ENCODE results near the gene PAFAH2.
"Not testable (repeated sequence)": the region's sequence is repeated elsewhere in the genome, so short reads cannot be mapped to it uniquely, and the experiment has no call there.

PAFAH2 gene

DNA sequence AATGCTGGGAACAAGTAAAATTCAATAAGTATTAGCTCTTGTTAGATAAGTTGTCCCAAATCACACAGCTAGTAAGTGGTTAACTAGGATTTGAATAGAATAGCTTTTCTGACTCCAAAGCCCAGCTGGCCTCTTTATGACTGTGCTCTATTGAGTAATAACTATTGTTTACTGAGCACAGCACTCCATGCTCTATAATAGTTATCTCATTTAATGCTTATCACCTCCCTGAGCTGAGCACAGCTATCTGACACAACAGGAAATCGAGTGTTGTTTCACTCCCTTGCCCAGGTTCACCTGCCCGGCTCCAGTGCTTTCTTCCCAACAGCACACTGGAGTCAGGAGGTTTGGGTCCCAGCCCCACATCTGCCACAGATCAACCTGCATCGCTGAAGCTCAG lies 52.9 kb downstream of the PAFAH2 start:
- no peaks in the 10 kb centered on the region for H3F3A ChIP-seq (ENCODE audit: insufficient read depth)
- no peaks in the 10 kb centered on the region; the same call in 1 of the 2 replicates for H3K36me3 ChIP-seq (ENCODE audit: low read length)
- no peaks in the 10 kb centered on the region for H4K20me1 ChIP-seq (ENCODE audit: low read depth, low read length)
- TF ChIP-seq EZH2phosphoT487 (conservative IDR thresholded peaks at IDR 0.05; ENCODE audit: low read length) = no peak
- TF ChIP-seq, protein P1, sequence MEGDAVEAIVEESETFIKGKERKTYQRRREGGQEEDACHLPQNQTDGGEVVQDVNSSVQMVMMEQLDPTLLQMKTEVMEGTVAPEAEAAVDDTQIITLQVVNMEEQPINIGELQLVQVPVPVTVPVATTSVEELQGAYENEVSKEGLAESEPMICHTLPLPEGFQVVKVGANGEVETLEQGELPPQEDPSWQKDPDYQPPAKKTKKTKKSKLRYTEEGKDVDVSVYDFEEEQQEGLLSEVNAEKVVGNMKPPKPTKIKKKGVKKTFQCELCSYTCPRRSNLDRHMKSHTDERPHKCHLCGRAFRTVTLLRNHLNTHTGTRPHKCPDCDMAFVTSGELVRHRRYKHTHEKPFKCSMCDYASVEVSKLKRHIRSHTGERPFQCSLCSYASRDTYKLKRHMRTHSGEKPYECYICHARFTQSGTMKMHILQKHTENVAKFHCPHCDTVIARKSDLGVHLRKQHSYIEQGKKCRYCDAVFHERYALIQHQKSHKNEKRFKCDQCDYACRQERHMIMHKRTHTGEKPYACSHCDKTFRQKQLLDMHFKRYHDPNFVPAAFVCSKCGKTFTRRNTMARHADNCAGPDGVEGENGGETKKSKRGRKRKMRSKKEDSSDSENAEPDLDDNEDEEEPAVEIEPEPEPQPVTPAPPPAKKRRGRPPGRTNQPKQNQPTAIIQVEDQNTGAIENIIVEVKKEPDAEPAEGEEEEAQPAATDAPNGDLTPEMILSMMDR (IDR thresholded peaks at IDR 0.05; ENCODE audit: insufficient read depth, low read length, poor library complexity, severe bottlenecking) = no peak
- H3K4me2 ChIP-seq (ENCODE audit: low read depth, low read length, poor library complexity, severe bottlenecking) = no peak overlapping the region
- no peak overlapping the region for H3K27ac ChIP-seq (ENCODE audit: low read depth, low read length)
- no peaks in the 10 kb centered on the region for H3K79me2 ChIP-seq (ENCODE audit: insufficient read depth, low read length)
- H2AFZ ChIP-seq (ENCODE audit: low read depth, low read length, severe bottlenecking) = no peak overlapping the region
- H3K9me2 ChIP-seq (replicated peaks; ENCODE audit: insufficient read depth, low read length) = no peaks in the 10 kb centered on the region
- no peaks in the 10 kb centered on the region for H3K27me3 ChIP-seq (ENCODE audit: low read length)
- H3K9ac ChIP-seq (ENCODE audit: low read length) = no peak overlapping the region
- H3K4me3 ChIP-seq (ENCODE audit: insufficient read depth, low read length, poor library complexity, severe bottlenecking) = no peak overlapping the region
- peaks cover 10% of the 10 kb centered on the region; the same call in 1 of the 2 replicates for H3K9me3 ChIP-seq (ENCODE audit: insufficient read depth, low read length)

DNA sequence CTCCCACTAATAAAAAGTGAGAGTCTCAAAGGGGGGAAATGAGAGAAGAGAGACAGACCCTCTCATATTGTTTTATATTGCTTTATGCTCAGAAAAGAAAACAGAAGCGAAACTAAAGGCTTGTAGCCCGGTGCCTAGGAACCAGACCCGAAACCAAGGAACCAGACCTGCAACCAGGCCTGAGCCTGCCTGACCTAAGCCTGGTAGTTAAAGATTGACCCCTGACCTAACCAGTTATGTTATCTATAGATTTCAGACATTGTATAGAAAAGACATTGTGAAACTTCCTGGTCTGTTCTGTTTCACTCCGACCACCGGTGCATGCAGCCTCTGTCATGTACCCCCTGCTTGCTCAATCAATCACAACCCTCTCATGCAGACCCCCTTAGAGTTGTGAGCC lies 54.4 kb downstream of the PAFAH2 start:
- H3K27ac ChIP-seq (ENCODE audit: low read depth, low read length); H4K20me1 ChIP-seq (ENCODE audit: low read depth, low read length); H3K27me3 ChIP-seq (ENCODE audit: low read length); H3K9ac ChIP-seq (ENCODE audit: low read length); H3K36me3 ChIP-seq (ENCODE audit: low read length); H3K79me2 ChIP-seq (ENCODE audit: insufficient read depth, low read length); H3K4me3 ChIP-seq (ENCODE audit: insufficient read depth, low read length, poor library complexity, severe bottlenecking); H3F3A ChIP-seq (ENCODE audit: insufficient read depth); H2AFZ ChIP-seq (ENCODE audit: low read depth, low read length, severe bottlenecking); H3K4me2 ChIP-seq (ENCODE audit: low read depth, low read length, poor library complexity, severe bottlenecking); H3K9me2 ChIP-seq (replicated peaks; ENCODE audit: insufficient read depth, low read length): not testable (repeated sequence)
- H3K9me3 ChIP-seq (ENCODE audit: insufficient read depth, low read length) = peaks cover 10% of the 10 kb centered on the region; the same call in 1 of the 2 replicates

DNA sequence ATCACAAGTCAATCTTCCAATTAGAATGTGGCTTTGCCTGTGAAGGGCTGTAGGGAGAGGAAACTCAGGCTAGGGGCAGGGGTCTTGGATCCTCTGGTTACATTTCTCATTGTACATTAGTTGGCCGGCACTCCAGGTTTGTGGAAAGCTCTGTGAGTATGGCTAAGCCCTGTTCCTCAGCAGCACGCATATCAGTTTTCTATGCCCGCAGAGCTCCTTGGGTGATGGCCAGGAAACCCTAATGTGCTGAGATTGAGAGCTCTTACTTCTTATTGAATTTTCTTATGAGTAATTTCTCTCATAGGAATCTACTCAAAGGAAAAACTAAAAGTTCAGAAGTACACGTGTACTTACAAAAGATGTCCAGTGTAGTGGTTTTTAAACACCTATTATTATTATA lies 60.9 kb downstream of the PAFAH2 start:
- Histone ChIP-seq H3F3A (ENCODE audit: insufficient read depth) (no peaks in the 10 kb centered on the region), H3K4me3 (ENCODE audit: insufficient read depth, low read length, poor library complexity, severe bottlenecking) (no peak overlapping the region), H3K9me3 (ENCODE audit: insufficient read depth, low read length) (no peaks in the 10 kb centered on the region), H3K36me3 (ENCODE audit: low read length) (no peaks in the 10 kb centered on the region), H3K27me3 (ENCODE audit: low read length) (no peaks in the 10 kb centered on the region), H3K9me2 (replicated peaks; ENCODE audit: insufficient read depth, low read length) (no peaks in the 10 kb centered on the region), H3K27ac (ENCODE audit: low read depth, low read length) (no peak overlapping the region), H3K9ac (ENCODE audit: low read length) (no peak overlapping the region), H3K4me2 (ENCODE audit: low read depth, low read length, poor library complexity, severe bottlenecking) (no peak overlapping the region), H2AFZ (ENCODE audit: low read depth, low read length, severe bottlenecking) (no peak overlapping the region), H4K20me1 (ENCODE audit: low read depth, low read length) (no peaks in the 10 kb centered on the region), H3K79me2 (ENCODE audit: insufficient read depth, low read length) (no peaks in the 10 kb centered on the region)
- TF ChIP-seq EZH2phosphoT487 (conservative IDR thresholded peaks at IDR 0.05; ENCODE audit: low read length) = no peak
- TF ChIP-seq, protein P1 (IDR thresholded peaks at IDR 0.05; ENCODE audit: insufficient read depth, low read length, poor library complexity, severe bottlenecking) = no peak

DNA sequence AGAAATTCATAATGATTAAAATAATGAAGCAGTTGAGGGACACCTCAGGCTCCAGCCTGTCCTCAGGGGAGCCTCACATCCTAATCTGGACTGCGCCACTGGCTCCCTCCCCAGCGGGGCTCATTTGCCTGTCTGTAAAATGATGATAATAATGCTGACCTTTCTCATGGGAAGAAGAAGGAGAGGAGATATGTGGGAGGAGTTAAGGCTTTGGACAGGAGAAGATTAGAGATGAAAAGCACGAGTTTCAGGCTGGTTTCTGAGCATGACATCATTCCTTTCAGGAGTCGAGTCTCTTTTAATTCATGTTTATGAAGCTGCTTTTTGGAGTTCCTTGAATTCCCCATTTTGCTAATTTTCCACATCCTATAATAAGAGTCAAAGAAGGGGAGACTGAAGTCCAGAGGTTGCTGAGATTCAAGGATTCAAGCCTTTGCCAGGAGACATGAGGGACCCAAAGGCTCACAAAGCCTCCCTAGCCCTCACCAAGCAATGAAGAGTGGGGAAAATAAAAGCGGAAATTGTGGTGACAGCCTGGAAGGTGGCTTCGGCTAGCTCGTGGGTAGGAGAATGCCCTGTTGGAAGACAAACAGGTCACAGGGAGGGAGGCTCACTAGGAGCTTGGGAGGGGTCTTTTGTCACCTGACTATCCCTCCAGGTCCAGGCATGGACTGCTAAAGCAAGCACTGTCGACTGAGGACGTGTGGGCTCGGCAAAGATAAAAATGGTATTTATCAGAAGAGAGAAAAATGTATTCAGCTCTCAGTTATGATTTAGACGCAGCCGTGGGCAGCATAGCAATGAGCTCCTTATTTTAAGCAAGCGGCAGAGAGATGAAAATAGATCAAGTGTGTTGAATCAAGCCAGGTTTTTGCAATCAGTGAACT lies 64.1 kb downstream of the PAFAH2 start:
- H3K4me3 ChIP-seq (ENCODE audit: insufficient read depth, low read length, poor library complexity, severe bottlenecking) = no peak overlapping the region

DNA sequence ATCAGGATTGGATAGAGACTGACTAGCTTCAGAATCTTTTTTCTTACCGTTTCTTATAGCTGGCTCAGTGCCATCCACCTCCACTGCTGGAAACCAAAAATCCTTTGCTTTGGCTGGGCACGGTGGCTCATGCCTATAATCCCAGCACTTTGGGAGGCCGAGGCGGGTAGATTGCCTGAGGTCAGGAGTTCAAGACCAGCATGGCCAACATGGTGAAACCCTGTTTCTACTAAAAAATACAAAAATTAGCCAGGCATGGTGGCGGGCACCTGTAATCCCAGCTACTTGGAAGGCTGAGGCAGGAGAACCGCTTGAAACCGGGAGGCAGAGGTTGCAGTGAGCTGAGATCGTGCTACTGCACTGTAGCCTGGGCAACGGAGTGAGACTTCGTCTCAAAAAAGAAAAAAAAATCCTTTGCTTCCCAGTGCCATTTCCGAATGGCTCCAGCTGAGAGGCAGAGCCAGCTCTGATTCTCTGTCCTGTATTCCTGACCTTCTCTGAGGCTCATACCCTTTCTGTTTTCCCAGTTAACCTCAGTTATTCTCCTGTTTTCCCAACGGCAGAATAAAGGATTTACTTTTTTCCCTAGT lies 65.0 kb downstream of the PAFAH2 start:
- H4K20me1 ChIP-seq (ENCODE audit: low read depth, low read length); H3K9me3 ChIP-seq (ENCODE audit: insufficient read depth, low read length); H3K9me2 ChIP-seq (replicated peaks; ENCODE audit: insufficient read depth, low read length); H3K79me2 ChIP-seq (ENCODE audit: insufficient read depth, low read length); H3K9ac ChIP-seq (ENCODE audit: low read length); H3K4me3 ChIP-seq (ENCODE audit: insufficient read depth, low read length, poor library complexity, severe bottlenecking); H3K36me3 ChIP-seq (ENCODE audit: low read length); H3K27me3 ChIP-seq (ENCODE audit: low read length); H3F3A ChIP-seq (ENCODE audit: insufficient read depth); H2AFZ ChIP-seq (ENCODE audit: low read depth, low read length, severe bottlenecking); H3K4me2 ChIP-seq (ENCODE audit: low read depth, low read length, poor library complexity, severe bottlenecking); H3K27ac ChIP-seq (ENCODE audit: low read depth, low read length): not testable (repeated sequence)

More for the DNA sequence above, 64.1 kb downstream of the PAFAH2 start:
- no peak overlapping the region for H3K9ac ChIP-seq (ENCODE audit: low read length)
- H2AFZ ChIP-seq (ENCODE audit: low read depth, low read length, severe bottlenecking) = no peak overlapping the region
- no peaks in the 10 kb centered on the region for H3F3A ChIP-seq (ENCODE audit: insufficient read depth)
- H3K9me3 ChIP-seq (ENCODE audit: insufficient read depth, low read length) = no peaks in the 10 kb centered on the region
- H4K20me1 ChIP-seq (ENCODE audit: low read depth, low read length) = no peaks in the 10 kb centered on the region
- no peaks in the 10 kb centered on the region for H3K36me3 ChIP-seq (ENCODE audit: low read length)
- H3K27ac ChIP-seq (ENCODE audit: low read depth, low read length) = no peak overlapping the region
- no peaks in the 10 kb centered on the region for H3K79me2 ChIP-seq (ENCODE audit: insufficient read depth, low read length)
- H3K27me3 ChIP-seq (ENCODE audit: low read length) = no peaks in the 10 kb centered on the region
- no peaks in the 10 kb centered on the region for H3K9me2 ChIP-seq (replicated peaks; ENCODE audit: insufficient read depth, low read length)
- H3K4me2 ChIP-seq (ENCODE audit: low read depth, low read length, poor library complexity, severe bottlenecking) = no peak overlapping the region
- TF ChIP-seq, protein P1 (IDR thresholded peaks at IDR 0.05; ENCODE audit: insufficient read depth, low read length, poor library complexity, severe bottlenecking) = no peak
- TF ChIP-seq EZH2phosphoT487 (conservative IDR thresholded peaks at IDR 0.05; ENCODE audit: low read length) = no peak
